ENCODE measurements around the gene CHML.

GRCh38 chr1:241684108-241684507, 43.9 kb upstream of the CHML start:
- no peak for TF ChIP-seq CTCF (conservative IDR thresholded peaks at IDR 0.05; ENCODE audit: low read length)
- TF ChIP-seq EZH2phosphoT487 (IDR thresholded peaks at IDR 0.05; ENCODE audit: borderline replicate concordance), result no peak
